ENCODE data around the gene GPA33.
"Not testable (repeated sequence)": the region's sequence is repeated elsewhere in the genome, so short reads cannot be mapped to it uniquely, and the experiment has no call there.

Gene GPA33

DNA sequence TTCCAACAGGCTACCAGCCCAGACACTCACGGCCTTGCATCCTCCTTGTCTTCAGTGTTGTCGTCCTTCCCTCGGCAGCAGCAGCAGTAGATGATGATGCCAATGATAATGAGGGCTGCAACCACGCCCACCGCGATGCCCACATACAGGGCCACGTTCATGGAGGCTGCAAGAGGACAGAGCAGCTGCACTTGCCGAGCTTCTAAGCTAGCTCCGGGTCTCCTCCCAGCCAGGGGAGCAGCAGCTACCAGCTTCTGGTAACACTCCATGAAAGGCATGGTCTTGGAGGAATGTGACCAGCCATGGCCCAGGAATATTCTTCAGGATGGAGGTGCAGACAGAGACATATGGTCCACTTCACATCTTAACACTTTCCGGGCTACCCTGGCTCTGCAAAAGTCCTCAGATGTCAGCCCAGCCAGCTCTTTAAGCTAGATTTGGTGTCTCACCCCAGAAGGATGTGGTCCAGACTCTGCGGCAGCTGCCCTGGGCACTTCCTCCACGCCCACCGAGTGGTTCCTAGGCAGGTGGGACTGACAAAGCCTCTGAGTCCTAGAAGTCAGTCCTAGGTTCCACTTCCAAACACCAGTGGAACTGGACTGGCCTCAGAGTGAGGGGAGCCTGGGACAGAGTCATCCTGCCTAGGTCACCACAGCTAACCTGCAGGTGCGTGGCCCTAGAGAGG, 35.1 kb downstream of the GPA33 start:
- DNase-seq = no peak

DNA sequence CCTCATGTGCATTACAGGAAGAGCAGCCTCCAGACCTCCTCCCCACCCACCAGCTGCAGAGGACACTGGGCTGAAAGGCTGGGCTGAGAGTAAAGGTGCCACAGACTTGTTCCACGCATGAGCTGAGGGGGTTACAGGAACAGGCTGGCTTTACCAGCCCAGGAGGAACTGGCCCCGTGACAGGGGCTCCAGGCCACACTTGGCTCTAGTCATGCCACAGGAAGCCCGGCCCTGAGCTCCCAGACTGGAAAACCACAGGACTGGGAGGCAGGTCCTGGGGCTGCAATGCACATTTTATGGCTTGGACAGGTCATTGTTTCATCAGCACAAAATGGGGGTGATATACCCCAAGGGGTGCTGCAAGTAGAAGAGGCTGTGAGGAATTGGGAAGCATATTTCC, 35.6 kb downstream of the GPA33 start:
- no peak for DNase-seq

- DNase-seq = no peak
Observed at GRCh38 chr1:167052389-167052788, 37.8 kb downstream of the GPA33 start.

- DNase-seq = no peak
Observed at GRCh38 chr1:167051907-167052306, 38.3 kb downstream of the GPA33 start.

DNA sequence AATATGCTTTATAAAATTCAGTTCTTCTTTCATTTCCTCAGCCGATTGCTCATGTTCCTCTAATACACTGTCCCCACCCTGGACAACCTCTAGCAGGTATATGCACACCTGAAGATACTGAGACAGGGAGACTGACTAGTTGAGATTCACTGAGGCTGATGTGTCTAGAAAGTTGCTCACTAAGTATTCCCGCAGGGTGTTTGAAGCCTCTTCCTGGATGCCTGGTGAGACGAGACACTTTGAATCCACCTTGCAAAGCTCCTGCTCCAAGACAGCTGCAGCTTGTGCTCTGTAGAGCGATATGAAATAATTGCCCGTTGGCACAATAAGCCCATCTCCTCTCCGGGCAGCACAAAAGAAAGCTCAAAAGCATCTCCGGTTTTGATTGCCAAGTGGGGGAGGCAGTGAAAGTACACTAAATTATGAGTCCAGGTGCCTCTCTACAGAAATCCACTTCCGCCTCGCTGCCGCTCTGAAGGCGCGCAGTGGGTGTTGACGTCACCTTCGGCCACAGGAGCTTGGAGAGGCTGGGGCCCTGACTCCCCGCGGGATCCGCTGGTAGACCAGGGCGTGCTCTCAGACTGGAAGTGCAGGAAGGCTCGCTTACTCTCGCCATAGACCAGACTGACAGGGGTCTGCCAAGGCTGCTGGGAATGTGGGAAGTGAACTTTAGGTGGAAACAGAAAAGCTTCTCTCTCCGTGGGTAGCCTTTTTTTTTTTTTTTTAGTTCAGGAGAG, 46.3 kb downstream of the GPA33 start:
- DNase-seq = peak; percentile 81 to 83

GRCh38 chr1:167033646-167034045, 56.5 kb downstream of the GPA33 start:
- DNase-seq = no peak

DNA sequence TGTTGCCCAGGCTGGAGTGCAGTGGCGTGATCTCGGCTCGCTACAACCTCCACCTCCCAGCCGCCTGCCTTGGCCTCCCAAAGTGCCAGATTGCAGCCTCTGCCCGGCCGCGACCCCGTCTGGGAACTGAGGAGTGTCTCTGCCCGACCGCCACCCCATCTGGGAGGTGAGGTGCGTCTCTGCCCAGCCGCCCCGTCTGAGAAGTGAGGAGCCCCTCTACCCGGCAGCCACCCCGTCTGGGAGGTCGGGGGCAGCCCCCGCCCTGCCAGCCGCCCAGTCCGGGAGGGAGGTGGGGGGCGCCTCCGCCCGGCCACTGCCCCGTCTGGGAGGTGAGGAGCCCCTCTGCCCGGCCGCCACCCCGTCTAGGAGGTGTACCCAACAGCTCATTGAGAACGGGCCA, 60.6 kb downstream of the GPA33 start:
- DNase-seq = not testable (repeated sequence)

GRCh38 chr1:167022384-167022783, 67.8 kb downstream of the GPA33 start:
- no peak for DNase-seq

DNA sequence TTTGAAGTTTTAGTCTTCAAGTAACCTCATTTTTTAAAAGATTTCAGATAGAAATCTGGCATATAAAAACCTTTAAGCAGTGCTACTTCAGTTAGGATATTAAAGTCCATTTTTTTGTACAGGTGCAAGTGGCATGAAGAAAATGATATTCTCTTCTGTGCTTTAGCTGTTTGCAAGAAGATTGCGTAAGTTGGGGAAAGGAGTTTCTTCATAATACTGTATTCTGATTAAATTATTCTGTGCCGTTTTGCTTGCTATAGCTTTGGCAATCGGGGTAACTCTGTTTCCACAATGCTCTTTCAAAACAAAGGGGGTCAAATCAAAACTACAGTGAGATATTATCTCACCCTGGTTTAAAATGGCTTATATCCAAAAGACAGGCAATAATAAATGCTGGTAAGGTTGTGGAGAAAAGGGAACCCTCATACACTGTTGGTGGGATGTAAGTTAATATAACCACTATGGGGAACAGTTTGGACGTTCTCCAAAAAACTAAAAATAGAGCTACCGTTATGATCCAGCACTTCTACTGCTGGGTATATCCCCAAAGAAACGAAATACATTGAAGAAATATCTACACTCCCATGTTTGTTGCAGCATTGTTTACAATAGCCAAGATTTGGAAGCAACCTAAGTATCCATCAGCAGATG, 74.0 kb downstream of the GPA33 start:
- no peak for DNase-seq

DNA sequence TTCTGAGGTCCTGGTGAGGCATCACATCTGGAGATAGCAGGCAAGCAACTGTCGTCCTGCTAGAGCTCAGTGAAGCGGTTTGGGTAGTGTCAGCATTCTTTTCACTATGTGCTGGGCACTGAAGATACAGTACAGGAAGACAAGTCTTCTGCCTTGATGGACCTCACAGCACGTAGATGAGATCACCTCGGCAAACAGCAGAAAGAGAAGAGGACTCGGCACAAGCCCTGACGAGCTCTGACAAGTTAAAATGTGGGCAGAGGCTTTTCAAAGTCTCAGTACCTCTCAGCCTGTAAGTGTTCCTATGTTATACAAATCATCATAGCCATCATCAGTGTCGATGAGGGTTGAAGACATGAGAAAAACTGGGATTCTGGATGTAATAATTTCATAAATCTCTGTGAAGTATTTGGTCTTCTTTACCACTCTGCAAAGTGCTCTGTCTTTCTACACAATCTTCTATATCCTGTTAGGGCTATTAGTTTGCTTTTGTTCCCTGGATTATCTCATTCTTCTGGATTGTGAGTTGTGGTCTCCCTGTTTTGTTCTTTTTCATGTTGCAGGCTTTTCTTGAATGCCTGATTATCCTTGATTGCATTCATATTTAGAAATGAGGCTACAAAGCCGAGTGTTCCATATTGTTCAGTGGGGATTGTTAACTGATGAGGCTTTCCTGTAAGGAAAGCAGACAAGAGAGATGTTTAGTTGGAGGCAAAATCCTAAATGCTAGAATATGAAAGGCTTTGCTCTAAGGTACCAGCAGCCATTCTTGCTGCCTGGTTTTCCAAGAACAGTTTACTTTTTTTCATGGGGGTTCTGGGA, 76.9 kb downstream of the GPA33 start:
- DNase-seq = no peak

DNA sequence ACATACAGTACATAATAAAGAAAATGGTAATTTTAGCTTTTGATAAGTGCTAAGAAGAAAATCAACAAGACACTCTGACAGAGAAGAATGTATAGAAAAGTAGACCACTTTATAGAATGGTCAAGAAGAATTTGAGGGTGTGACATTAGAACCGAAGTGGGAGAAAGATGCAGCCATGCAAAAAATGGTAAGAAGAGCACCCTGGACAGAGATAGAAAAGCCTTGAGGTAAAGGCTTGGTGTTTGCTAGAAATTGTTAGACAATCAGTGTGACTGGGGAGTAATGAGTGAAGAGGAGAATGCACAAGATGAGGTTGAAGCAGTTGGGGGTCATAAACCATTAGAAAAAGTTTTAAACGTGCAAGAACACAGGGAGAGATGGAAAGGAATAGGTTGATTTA, 77.6 kb downstream of the GPA33 start:
- no peak for DNase-seq

DNA sequence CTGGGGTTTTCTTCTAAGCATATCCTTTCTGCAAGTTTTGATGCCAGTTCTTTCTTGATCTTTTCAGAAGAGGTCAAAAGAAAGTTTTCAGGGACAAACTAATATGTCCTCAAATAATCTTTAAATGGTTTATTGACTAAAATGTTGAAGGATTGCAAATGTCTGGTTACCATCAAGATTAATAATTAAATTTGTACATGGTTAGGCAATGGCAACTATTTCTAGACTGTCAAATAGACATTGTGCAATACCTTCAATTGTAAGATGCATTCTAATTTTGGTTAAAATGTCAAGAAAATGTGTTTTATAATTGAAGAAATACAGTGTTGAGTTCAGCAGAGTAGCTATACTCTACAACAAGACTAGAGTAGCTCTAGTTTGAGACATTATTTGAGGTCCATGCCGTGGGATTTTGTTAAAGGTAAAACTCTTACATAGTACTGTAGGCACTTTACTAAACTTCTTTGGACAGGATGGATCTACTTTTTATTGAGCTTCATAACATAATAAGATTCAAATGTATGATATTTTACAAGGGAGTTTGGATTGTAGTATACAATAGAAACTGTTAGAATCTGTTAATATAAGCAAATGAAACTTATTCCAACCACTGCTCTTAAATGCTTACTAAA, 78.5 kb downstream of the GPA33 start:
- no peak for DNase-seq

DNA sequence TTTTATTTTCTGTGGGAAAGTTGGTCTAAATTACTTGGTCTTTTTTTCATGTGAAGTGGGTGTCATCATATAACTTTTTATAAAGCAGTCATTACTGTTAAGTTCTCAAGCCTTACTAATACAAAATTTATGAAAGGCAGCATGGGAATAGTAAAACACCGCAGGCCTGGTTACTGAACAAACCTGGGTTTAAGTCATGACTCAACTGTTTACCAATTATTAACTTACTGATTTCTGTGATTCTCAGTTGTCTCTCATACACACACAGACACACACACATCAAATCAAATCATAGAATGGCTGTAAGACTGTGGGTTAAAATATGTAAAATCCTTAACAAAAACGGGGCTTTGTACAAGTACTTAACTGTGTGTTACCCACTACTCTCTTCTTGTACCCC, 86.5 kb downstream of the GPA33 start:
- no peak for DNase-seq
